ENCODE data around the gene SLC16A7.
"Not testable (repeated sequence)": the region's sequence is repeated elsewhere in the genome, so short reads cannot be mapped to it uniquely, and the experiment has no call there.

SLC16A7 gene

DNA sequence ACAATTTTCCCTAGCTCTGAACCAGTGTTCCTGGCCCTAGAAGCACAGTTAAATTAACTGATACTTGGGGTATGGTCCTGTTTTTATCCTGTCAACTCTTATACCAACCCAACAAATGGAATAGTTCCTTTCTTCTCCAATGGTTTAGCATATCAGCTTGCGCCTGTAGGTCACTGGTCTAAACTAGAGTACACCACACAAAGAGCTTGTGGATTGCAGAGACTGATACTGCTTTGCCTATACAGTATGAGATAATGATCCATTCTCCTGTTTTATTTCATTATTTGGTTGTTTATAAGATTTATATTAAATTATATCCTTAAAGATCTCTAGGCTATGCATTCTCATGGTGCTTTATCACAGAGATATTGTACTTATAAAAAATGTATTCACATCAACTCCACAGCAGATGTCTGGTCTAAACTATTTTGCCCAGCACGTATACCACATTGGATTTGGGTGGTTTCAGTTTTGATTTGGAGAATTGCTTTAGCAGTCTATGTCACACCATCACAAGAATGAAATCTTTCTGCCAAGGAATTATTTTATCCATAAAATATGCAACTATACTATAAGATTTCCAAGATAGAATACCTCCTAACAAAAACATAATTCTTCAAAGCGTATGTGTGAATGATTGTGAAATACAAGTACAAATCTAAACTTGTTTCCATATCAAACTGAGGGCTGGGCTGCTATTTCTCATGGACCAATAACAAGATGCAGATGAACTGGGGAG, 142.1 kb downstream of the SLC16A7 start:
- DNase-seq, result no peak

DNA sequence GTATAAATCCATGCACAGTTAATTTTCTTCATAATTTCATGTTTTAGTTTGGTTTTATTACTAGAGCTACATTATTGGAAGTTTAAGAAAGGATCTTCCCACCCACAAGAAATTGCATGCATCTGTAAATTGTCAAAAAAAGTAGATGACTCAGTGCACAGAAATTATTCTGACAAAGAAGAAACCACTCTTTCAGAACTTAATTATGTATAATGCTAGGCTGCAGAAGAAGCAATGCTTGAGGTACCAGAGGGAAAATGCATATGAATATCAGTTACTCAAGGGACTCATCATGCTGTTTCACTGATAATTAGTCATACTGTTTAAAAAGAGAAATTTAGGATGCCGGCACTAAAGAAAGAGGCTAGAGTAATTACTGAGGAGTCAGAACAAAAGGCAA, 147.0 kb downstream of the SLC16A7 start:
- no peak for DNase-seq

- DNase-seq, result no peak
These were observed 148.7 kb downstream of the SLC16A7 start for GRCh38 chr12:59744564-59744963.

- not testable (repeated sequence) for DNase-seq
These were observed 155.3 kb downstream of the SLC16A7 start for GRCh38 chr12:59751091-59751490.

DNA sequence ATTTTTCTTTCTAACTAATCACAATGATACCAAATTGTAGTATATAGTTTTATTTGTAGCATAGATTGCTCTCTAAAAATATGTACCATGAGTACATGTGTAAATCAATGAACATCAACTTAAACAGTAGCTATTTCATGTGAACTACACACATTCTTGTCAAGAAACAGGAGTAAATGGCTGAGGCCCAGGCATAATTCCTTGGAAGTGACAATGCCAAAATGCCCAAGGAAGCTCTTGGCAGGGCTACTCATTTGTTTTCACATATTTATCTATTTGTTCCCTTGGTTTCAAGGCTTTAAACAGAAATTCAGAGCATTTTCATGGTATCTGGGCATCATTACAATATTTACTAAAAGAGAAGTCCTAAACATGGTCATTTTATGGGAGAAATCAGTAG, 165.7 kb downstream of the SLC16A7 start:
- DNase-seq, result no peak

GRCh38 chr12:59763835-59764234, 168.0 kb downstream of the SLC16A7 start:
- DNase-seq, result no peak

DNA sequence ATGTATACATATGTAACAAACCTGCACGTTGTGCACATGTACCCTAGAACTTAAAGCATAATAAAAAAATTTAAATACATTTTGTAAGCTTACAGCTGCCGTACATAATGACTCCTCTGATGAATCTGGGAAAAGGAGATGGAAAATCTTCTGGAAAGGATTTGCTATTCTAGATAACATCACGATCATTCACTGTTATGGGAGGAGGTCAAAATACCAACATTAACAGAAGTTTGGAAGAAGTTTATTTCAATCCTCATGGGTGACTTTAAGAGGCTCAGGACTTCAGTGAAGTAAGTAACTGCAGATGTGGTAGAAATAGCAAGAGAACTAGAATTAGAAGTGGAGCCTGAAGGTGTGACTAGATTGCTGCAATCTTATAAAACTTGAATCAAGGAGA, 172.2 kb downstream of the SLC16A7 start:
- no peak for DNase-seq

DNA sequence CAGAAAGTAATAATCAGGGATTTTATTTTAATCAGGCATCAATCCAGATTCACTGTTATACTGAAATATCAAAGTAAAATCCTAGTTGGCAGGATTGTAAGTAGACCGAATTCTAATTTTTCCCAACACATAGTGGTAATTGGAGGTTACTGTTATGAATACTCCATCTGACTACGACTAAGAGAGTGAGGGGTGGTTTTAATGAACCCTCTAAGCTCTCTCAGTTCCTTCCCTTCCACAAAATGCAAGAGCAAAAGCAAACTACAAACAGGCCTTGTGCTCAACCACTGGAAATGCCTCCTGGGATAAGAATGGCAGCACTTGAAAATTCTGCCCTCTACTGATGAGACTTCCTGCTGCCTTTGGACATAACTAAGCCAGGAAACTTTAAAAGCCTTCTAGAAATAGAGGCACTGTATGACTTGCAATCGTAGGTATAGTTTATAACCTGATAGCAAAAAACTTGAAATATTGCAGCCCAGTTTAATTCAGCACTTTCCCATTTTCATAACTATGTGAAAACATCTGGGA, 184.8 kb downstream of the SLC16A7 start:
- DNase-seq, result no peak

GRCh38 chr12:59787610-59788009, 191.8 kb downstream of the SLC16A7 start:
- no peak for DNase-seq

GRCh38 chr12:59792647-59793046, 196.8 kb downstream of the SLC16A7 start:
- DNase-seq, result no peak

GRCh38 chr12:59803735-59804134, 207.9 kb downstream of the SLC16A7 start:
- no peak for DNase-seq

- no peak for DNase-seq
These were observed 212.6 kb downstream of the SLC16A7 start for GRCh38 chr12:59808317-59808910.

DNA sequence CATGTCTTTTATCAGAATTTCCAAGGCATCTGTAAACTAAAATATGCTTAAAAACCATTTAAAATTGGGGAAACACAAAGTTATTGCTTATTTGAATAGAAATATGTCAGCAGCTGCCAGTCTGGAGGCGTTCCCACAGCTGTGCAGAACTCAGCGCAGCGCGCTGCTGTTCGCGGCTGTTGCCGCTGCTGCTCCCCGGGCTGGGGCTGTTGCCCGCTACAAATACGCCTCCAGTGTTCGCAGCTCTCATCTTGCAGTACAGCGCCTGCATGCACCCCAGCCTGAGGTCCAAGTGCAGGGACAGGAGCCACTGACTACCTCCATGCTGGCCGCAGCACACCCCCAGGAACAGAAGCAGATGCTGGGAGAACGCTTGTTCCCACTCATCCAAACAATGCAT, 216.2 kb downstream of the SLC16A7 start:
- DNase-seq, result no peak

GRCh38 chr12:59812716-59813115, 216.9 kb downstream of the SLC16A7 start:
- no peak for DNase-seq

GRCh38 chr12:59820594-59821011, 224.8 kb downstream of the SLC16A7 start:
- no peak for DNase-seq

- no peak for DNase-seq
These were observed 227.7 kb downstream of the SLC16A7 start for GRCh38 chr12:59823567-59823966.

DNA sequence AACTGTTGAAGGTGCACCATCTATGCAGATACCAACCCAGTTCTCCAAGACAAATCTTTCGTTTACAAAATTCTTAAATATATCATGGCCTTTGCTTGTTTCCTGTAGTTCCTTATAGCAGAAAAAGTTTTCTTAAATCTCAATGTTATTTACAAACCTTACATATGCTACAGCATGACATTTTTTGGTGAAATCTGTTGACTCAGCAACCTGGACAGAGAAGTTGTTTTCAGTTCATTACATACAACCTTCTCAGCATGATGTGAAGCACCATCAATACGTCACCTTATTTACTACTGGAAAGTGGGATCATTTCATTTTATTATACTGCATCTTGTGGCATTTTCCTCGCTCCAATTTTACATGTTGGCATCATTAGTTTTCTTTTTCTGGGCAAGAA, 231.9 kb downstream of the SLC16A7 start:
- DNase-seq, result no peak

GRCh38 chr12:59828521-59828920, 232.7 kb downstream of the SLC16A7 start:
- DNase-seq, result no peak

DNA sequence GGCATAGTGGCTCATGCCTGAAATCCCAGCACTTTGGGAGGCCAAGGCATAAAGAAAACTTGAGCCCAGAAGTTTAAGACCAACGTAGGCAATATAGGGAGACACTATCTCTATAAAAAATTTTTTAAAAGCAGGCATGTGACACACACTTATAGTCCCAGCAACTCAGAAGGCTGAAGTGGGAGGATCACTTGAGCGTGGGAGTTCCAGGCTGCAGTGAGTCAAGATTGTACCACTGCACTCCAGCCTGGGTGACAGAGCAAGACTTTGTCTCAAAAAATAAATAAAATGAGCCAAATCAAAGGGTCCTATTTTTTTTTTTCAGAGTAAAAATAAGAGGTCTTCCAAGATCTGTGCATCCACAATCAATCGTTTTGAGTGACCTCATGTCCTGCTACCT, 237.6 kb downstream of the SLC16A7 start:
- DNase-seq, result no peak

DNA sequence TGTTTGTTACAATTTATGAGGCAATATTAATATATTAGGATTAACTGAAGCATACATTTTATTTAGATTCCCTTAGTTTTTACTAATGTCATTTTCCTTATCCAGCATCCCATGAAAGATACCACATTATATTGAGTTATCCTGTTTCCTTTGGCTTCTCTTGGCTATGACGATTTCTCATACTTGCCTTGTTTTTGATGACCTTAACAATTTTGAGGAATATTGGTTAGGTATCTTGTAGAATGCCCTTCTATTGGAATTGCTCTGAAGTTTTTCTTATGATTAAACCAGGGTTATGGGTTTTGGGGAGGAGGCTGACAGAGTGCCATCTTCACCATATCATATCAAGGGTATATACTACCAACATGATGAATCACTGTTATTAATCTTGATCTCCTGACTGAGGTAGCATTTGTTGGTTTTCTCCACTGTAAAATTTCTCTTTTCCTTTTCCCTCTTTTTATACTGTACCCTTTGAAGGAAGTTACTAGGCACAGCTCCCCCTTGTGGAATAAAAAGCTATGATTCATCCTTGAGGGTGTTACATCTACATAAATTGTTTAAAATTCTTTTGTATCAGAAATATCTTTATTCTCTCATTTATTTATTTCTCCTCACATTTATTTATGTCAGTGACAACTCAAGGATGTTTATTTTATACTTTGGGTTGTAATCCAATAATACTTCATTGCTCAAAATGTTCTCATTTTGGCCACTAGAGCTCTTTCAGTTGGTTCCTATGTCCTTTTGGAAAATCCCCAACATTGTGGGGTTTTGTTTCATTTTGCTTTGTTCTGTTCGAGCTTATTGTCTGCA, 239.0 kb downstream of the SLC16A7 start:
- no peak for DNase-seq

Data from CD4-positive, alpha-beta T cell treated with Interleukin-15 for 1 hour (primary cell).